Endothelial cell of umbilical vein (primary cell): Measurements from ENCODE around the gene ABLIM2. TPM values are rescaled to one million over a fixed set of nuclear protein-coding genes. Genes with fewer than 3 reads are reported as not detected.

Source experiments
- BruUV-seq: library from RNA; stranded (reverse); fragments of 400-500 nt; replicated peaks from 2 replicates; lab custom pipeline; 2021; lab: Mats Ljungman, UMichigan
- CTCF ChIA-PET: fragments of 300-600, 350-600 bp; sonication (Branson Sonifier 250); formaldehyde crosslinking; loops from one replicate; lab custom pipeline; 2021; ENCODE audit warnings: antibody characterized with exemption, inconsistent platforms; lab: Charles Lee
- POLR2A ChIA-PET: fragments of 300-600, 350-600 bp; sonication (Branson Sonifier 250); formaldehyde crosslinking; loops from one replicate; lab custom pipeline; 2021; ENCODE audit warnings: antibody characterized with exemption, inconsistent platforms; lab: Charles Lee
- DNase-seq: peaks from one replicate; pipeline ENCODE4 v3.0.0-alpha.2; 2011; ENCODE audit warnings: low read depth, low spot score
- FAIRE-seq: peaks from 2 replicates; lab custom pipeline; 2011; peaks lifted over from hg19 to GRCh38; lab: Jason Lieb, UNC
- H2AFZ ChIP-seq: 2 replicates; pipeline ENCODE4 v1.6.0; 2012; ENCODE audit warnings: low read depth, low read length, control low read depth, inconsistent platforms
- H3K27ac ChIP-seq: 2 replicates; pipeline ENCODE4 v1.5.1; 2011; ENCODE audit warnings: low read depth, mild to moderate bottlenecking, control low read depth, low read length, moderate library complexity; ENCODE audit not compliant: insufficient read depth
- H3K27me3 ChIP-seq, 2 experiments: 2 replicates each; pipeline versions ENCODE4 v1.6.0 to v1.6.1; 2011; ENCODE audit warnings: low read length in 2 of 2, mixed read lengths in 1 of 2; ENCODE audit not compliant: control insufficient read depth in 2 of 2, insufficient read depth in 2 of 2
- H3K36me3 ChIP-seq, 2 experiments: 2 replicates in 1 of 2; 3 replicates in 1 of 2; pipeline ENCODE4 v1.5.1; 2011; ENCODE audit warnings: low read length in 2 of 2, mild to moderate bottlenecking in 1 of 2, moderate library complexity in 1 of 2; ENCODE audit not compliant: control insufficient read depth in 2 of 2, insufficient read depth in 2 of 2; ENCODE audit errors: extremely low read depth in 1 of 2
- H3K4me1 ChIP-seq: 3 replicates; pipeline ENCODE4 v1.5.1; 2011; ENCODE audit warnings: mild to moderate bottlenecking, low read length; ENCODE audit not compliant: control insufficient read depth, insufficient read depth; ENCODE audit errors: extremely low read depth
- H3K4me2 ChIP-seq: 2 replicates; pipeline ENCODE4 v1.6.1; 2011; ENCODE audit warnings: low read length, control low read depth, mixed read lengths; ENCODE audit not compliant: insufficient read depth
- H3K4me3 ChIP-seq, 3 experiments: fragments of 200-600 bp in 1 of 3; sonication (generic), shearing (Covaris generic) in 1 of 3; replicated peaks in 1 of 3; 2 replicates each; pipeline ENCODE4 v1.5.1; 2011 to 2016; ENCODE audit warnings: control low read depth in 3 of 3, low read length in 3 of 3, mild to moderate bottlenecking in 2 of 3, inconsistent platforms in 1 of 3, low read depth in 1 of 3, moderate library complexity in 1 of 3; ENCODE audit not compliant: insufficient read depth in 1 of 3
- H3K79me2 ChIP-seq: 2 replicates; pipeline ENCODE4 v1.6.0; 2012; ENCODE audit warnings: low read length, inconsistent platforms; ENCODE audit not compliant: control insufficient read depth, insufficient read depth
- H3K9ac ChIP-seq: replicated peaks from 2 replicates; pipeline ENCODE3; 2011; ENCODE audit warnings: low read length, control low read depth; ENCODE audit not compliant: insufficient read depth; ENCODE audit errors: extremely low read depth
- H3K9me1 ChIP-seq: replicated peaks from 3 replicates; pipeline ENCODE4 v1.6.0; 2011; ENCODE audit warnings: mild to moderate bottlenecking, low read length; ENCODE audit not compliant: control insufficient read depth, insufficient read depth; ENCODE audit errors: extremely low read depth
- H3K9me3 ChIP-seq: replicated peaks from 2 replicates; pipeline ENCODE4 v1.5.1; 2012; ENCODE audit warnings: low read length, inconsistent platforms; ENCODE audit not compliant: control insufficient read depth, insufficient read depth
- H4K20me1 ChIP-seq: replicated peaks from 2 replicates; pipeline ENCODE3; 2011; ENCODE audit warnings: mild to moderate bottlenecking, low read length; ENCODE audit not compliant: control insufficient read depth, insufficient read depth; ENCODE audit errors: extremely low read depth
- CTCF ChIP-seq, 2 donors: IDR thresholded peaks; 1 replicate in 1 of 2; 2 replicates in 1 of 2; pipeline ENCODE4 v1.5.1; 2011; ENCODE audit warnings: low read length in 2 of 2, mild to moderate bottlenecking in 2 of 2, moderate library complexity in 2 of 2, control low read depth in 1 of 2, inconsistent platforms in 1 of 2, low read depth in 1 of 2; ENCODE audit not compliant: insufficient read depth in 1 of 2; ENCODE audit errors: extremely low read depth in 1 of 2
- EZH2 ChIP-seq: IDR thresholded peaks from 2 replicates; pipeline ENCODE4 v1.6.1; 2012; ENCODE audit warnings: borderline replicate concordance, low read depth, mild to moderate bottlenecking, moderate library complexity, low read length, inconsistent platforms; ENCODE audit not compliant: severe bottlenecking
- FOS ChIP-seq: IDR thresholded peaks from 2 replicates; pipeline ENCODE4 v1.6.1; 2011; ENCODE audit warnings: mild to moderate bottlenecking, low read length, moderate library complexity, borderline replicate concordance; ENCODE audit not compliant: insufficient read depth
- GATA2 ChIP-seq: IDR thresholded peaks from 2 replicates; pipeline ENCODE4 v1.7.0; 2011; ENCODE audit warnings: low read depth, mild to moderate bottlenecking, moderate library complexity, mixed read lengths, low read length; ENCODE audit not compliant: insufficient read length, insufficient read depth
- JUN ChIP-seq: IDR thresholded peaks from 2 replicates; pipeline ENCODE4 v1.6.1; 2011; ENCODE audit warnings: borderline replicate concordance, low read depth; ENCODE audit not compliant: insufficient read length, insufficient read depth
- MAX ChIP-seq: IDR thresholded peaks from 2 replicates; pipeline ENCODE4 v1.6.1; 2011; ENCODE audit not compliant: insufficient read depth, insufficient read length
- MYC ChIP-seq: IDR thresholded peaks from one replicate; pipeline ENCODE4 v1.6.1; 2011; ENCODE audit warnings: mild to moderate bottlenecking, low read depth, low read length
- POLR2A ChIP-seq: IDR thresholded peaks from 2 replicates; pipeline ENCODE4 v1.6.1; 2012; ENCODE audit warnings: low read depth, mild to moderate bottlenecking, control low read depth, low read length
- POLR2AphosphoS5 ChIP-seq: IDR thresholded peaks from 2 replicates; pipeline ENCODE4 v1.6.1; 2012; ENCODE audit warnings: low read depth, mild to moderate bottlenecking, control low read depth, low read length, moderate library complexity; ENCODE audit not compliant: insufficient read depth
- dilution Hi-C: fragments of 300-500 bp; cut with MboI; formaldehyde crosslinking; loops from one replicate; pipeline ENCODE4 v1.15.0; 2019; ENCODE audit warnings: low sequenced_read_pairs; ENCODE audit not compliant: extremely low pct_ligation_motif_present
- intact Hi-C: fragments of 100-400 bp; cut with micrococcal nuclease; formaldehyde crosslinking; loops from one replicate; pipeline ENCODE4 v1.10.0; 2022
- polyA plus RNA-seq, 4 experiments: library from polyadenylated mRNA; depleted of rRNA in 3 of 4; stranded (reverse) in 3 of 4; unstranded in 1 of 4; fragments of >200 nt; gene quantifications; 2 replicates each; pipeline versions ENCODE4 v1.2.1 to v1.2.3, GENCODE V29; 2011 to 2012; ENCODE audit warnings: missing spikeins in 1 of 4
- total RNA-seq: library from RNA; stranded (reverse); gene quantifications from 2 replicates; pipeline ENCODE4 v1.2.3, GENCODE V29; 2021

Gene ABLIM2
- total and polyA plus RNA-seq, 2 donors (not counting 3 experiments of a cell fraction or from before 2014, with no cell fraction given) = 0.28 to 0.66 TPM

GRCh38 chr4:8129136-8129535 lies 29.5 kb downstream of the ABLIM2 start:
- intact Hi-C loops = no loop called here
- no peak overlapping the region for H3K4me2 ChIP-seq
- no peak for DNase-seq
- no peaks in the 10 kb centered on the region for H3K9me1 ChIP-seq
- H3K36me3 ChIP-seq = no peaks in the 10 kb centered on the region
- no peaks in the 10 kb centered on the region for H3K79me2 ChIP-seq
- no peak for FAIRE-seq
- no peaks in the 10 kb centered on the region for H3K9me3 ChIP-seq
- H3K27ac ChIP-seq = no peak overlapping the region
- ChIA-PET POLR2A (no interaction called here), CTCF (no interaction called here)
- no peaks in the 10 kb centered on the region for H3K27me3 ChIP-seq
- TF ChIP-seq MYC = no peak
- TF ChIP-seq EZH2 = no peak
- no peak for TF ChIP-seq FOS
- no peak for TF ChIP-seq GATA2
- TF ChIP-seq JUN = no peak
- no peak for TF ChIP-seq MAX
- TF ChIP-seq POLR2A = no peak
- no peak for TF ChIP-seq CTCF (IDR thresholded peaks at IDR 0.05; ENCODE audit: extremely low read depth in 1 of 2, insufficient read depth in 1 of 2, low read depth in 1 of 2, low read length in 2 of 2)
- TF ChIP-seq POLR2AphosphoS5 = no peak
- no peak overlapping the region for H2AFZ ChIP-seq
- H3K9ac ChIP-seq = no peak overlapping the region
- no peaks in the 10 kb centered on the region for H4K20me1 ChIP-seq
- H3K4me3 ChIP-seq = no peak overlapping the region
- H3K4me1 ChIP-seq = no peaks in the 10 kb centered on the region
- dilution Hi-C loops = no loop called here
- no TSS peak for BruUV-seq
